ENCODE data around the gene MSMP. TPM values are rescaled to one million over a fixed set of nuclear protein-coding genes. Genes with fewer than 3 reads are reported as not detected.

MSMP gene
- total RNA-seq, 4 donors from 2014 or later, result not detected

DNA sequence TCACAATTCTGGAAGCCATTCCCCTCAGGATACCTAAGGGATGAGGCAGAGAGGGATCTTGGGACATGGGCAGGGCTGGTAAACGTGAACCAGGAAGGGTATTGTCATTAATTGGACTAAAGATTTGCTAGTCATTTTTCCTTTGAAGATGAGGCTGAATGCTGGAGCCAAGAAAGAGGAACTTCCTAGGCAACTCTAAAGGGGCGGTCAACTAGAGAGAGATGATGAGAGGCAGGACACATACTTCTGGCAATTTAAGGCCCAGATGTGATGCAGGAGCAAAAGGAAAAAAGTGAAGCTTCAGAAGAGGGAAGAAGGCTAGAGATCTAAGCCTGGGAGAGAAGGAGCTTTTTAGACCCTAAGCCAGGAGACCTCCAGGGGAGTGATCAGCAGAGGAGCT lies 10.6 kb downstream of the MSMP start:
- Histone ChIP-seq H3K4me1 (peaks cover 6 to 37% (median 28%) of the 10 kb centered on the region in 4 donors), H3K9me3 (no peaks in the 10 kb centered on the region), H3K4me3 (no peak overlapping the region), H3K27me3 (no peaks in the 10 kb centered on the region), H3K36me3 (peaks cover 0 to 57% (median 20%) of the 10 kb centered on the region in 4 donors), H3K27ac (no peak overlapping the region)
- in situ Hi-C loops (cut with MboI; ENCODE audit: low pct_ligation_motif_present in 1 of 4, low pct_unique_long_range_greater_than_20kb in 1 of 4, low sequenced_read_pairs in 3 of 4), result loop anchor here in 1 of 4 donors (10.0 kb wide), 1 partner anchor 89 kb away; the partner anchor contains the start of genes CCDC107, RMRP and SIT1
- TF ChIP-seq CTCF (IDR thresholded peaks at IDR 0.05) (no peak), POLR2AphosphoS5 (IDR thresholded peaks at IDR 0.05) (no peak), POLR2A (IDR thresholded peaks at IDR 0.05) (no peak), EP300 (IDR thresholded peaks at IDR 0.05; ENCODE audit: low read depth) (no peak)
- intact Hi-C loops (cut with DNase I; ENCODE audit: low total_unique reads), result no loop called here
- no peak for DNase-seq
- 63 to 67% methylated on average over 2 of the region's 2 CpGs for WGBS, 2 donors (ENCODE audit: low coverage in 1 of 2)

GRCh38 chr9:35741740-35742139 lies 12.3 kb downstream of the MSMP start:
- H3K27ac ChIP-seq, result no peak overlapping the region
- H3K36me3 ChIP-seq, result peaks cover 0 to 74% (median 28%) of the 10 kb centered on the region in 4 donors
- intact Hi-C loops (cut with DNase I; ENCODE audit: low total_unique reads), result no loop called here
- H3K4me1 ChIP-seq, result peaks cover 6 to 23% (median 16%) of the 10 kb centered on the region in 4 donors
- H3K4me3 ChIP-seq, result no peak overlapping the region
- H3K9me3 ChIP-seq, result no peaks in the 10 kb centered on the region
- WGBS, 2 donors (ENCODE audit: low coverage in 1 of 2), result 83 to 88% methylated on average over 1 to 7 of the region's 7 CpGs
- no peak for DNase-seq
- in situ Hi-C loops (cut with MboI; ENCODE audit: low pct_ligation_motif_present in 1 of 4, low pct_unique_long_range_greater_than_20kb in 1 of 4, low sequenced_read_pairs in 3 of 4), result loop anchor here in 1 of 4 donors (10.0 kb wide), 1 partner anchor 87 kb away; the partner anchor contains the start of genes CCDC107, RMRP and SIT1
- no peak for TF ChIP-seq POLR2A (IDR thresholded peaks at IDR 0.05)
- TF ChIP-seq POLR2AphosphoS5 (IDR thresholded peaks at IDR 0.05), result no peak
- TF ChIP-seq CTCF (IDR thresholded peaks at IDR 0.05), result no peak
- no peak for TF ChIP-seq EP300 (IDR thresholded peaks at IDR 0.05; ENCODE audit: low read depth)
- no peaks in the 10 kb centered on the region for H3K27me3 ChIP-seq

DNA sequence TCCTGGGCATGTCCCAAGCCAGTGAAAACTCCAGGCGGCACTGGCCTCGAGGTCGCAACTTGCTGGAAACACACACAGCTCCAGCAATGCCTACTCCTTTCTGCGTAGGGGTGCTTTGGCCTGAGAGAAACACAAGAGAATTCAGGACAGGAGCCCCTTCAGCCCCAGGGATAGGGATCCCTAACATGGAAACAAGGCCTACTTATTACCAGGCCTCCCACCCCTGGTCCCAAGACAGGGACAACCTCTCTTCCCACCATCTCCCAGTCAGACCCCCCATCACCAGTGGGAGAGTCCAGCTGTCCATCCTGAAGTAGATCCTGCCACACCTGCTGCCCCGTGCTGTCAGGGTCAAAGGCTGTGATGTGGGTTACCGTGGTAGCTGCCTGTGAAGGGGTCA lies 13.8 kb downstream of the MSMP start:
- Histone ChIP-seq H3K27ac (no peak overlapping the region), H3K9me3 (no peaks in the 10 kb centered on the region), H3K27me3 (no peaks in the 10 kb centered on the region), H3K4me1 (peaks cover 0 to 13% (median 2%) of the 10 kb centered on the region in 4 donors), H3K36me3 (peaks cover 0 to 86% (median 35%) of the 10 kb centered on the region in 4 donors), H3K4me3 (no peak overlapping the region)
- TF ChIP-seq POLR2A (IDR thresholded peaks at IDR 0.05) (no peak), EP300 (IDR thresholded peaks at IDR 0.05; ENCODE audit: low read depth) (no peak)
- WGBS, 2 donors (ENCODE audit: low coverage in 1 of 2), result 98% methylated on average over 6 of the region's 6 CpGs; no CpG with 5 or more reads in 1 of the 2 donors
- intact Hi-C loops (cut with DNase I; ENCODE audit: low total_unique reads) (no loop called here), in situ Hi-C loops (cut with MboI; ENCODE audit: low pct_ligation_motif_present in 1 of 4, low pct_unique_long_range_greater_than_20kb in 1 of 4, low sequenced_read_pairs in 3 of 4) (loop anchor here in 1 of 4 donors (10.0 kb wide), 1 partner anchor 85 kb away; the partner anchor contains the start of genes CCDC107, RMRP and SIT1)
- DNase-seq, result no peak

GRCh38 chr9:35738924-35739323 lies 15.2 kb downstream of the MSMP start:
- H3K36me3 ChIP-seq, result peaks cover 0 to 84% (median 38%) of the 10 kb centered on the region in 4 donors
- DNase-seq, result no peak
- in situ Hi-C loops (cut with MboI; ENCODE audit: low pct_ligation_motif_present in 1 of 4, low pct_unique_long_range_greater_than_20kb in 1 of 4, low sequenced_read_pairs in 3 of 4) (loop anchor here in 1 of 4 donors (10.0 kb wide), 1 partner anchor 76 kb away; the partner anchor contains the start of genes HINT2 and SPAG8), intact Hi-C loops (cut with DNase I; ENCODE audit: low total_unique reads) (no loop called here)
- peaks cover 2 to 18% (median 7%) of the 10 kb centered on the region in 4 donors for H3K4me1 ChIP-seq
- no peaks in the 10 kb centered on the region for H3K27me3 ChIP-seq
- H3K9me3 ChIP-seq, result no peaks in the 10 kb centered on the region
- TF ChIP-seq EP300 (IDR thresholded peaks at IDR 0.05; ENCODE audit: low read depth) (no peak), POLR2A (IDR thresholded peaks at IDR 0.05) (no peak), CTCF (IDR thresholded peaks at IDR 0.05) (no peak), POLR2AphosphoS5 (IDR thresholded peaks at IDR 0.05) (no peak)
- H3K27ac ChIP-seq, result no peak overlapping the region
- 81 to 87% methylated on average over 3 to 7 of the region's 7 CpGs for WGBS, 2 donors (ENCODE audit: low coverage in 1 of 2)
- no peak overlapping the region for H3K4me3 ChIP-seq
